AG09309 (cell line): Measurements from ENCODE around the gene DDX41.

Experiments
- DNase-seq: peaks from one replicate; pipeline ENCODE4 v3.0.0-alpha.2; 2010; ENCODE audit warnings: low read depth
- H3K4me3 ChIP-seq: 2 replicates; pipeline ENCODE4 v1.5.1; 2011; ENCODE audit warnings: mild to moderate bottlenecking, low read depth, low read length, moderate library complexity; ENCODE audit not compliant: control insufficient read depth
- CTCF ChIP-seq: IDR thresholded peaks from 2 replicates; pipeline ENCODE4 v1.5.1; 2011; ENCODE audit warnings: mild to moderate bottlenecking, low read depth, low read length, inconsistent platforms; ENCODE audit not compliant: insufficient read depth, control insufficient read depth; ENCODE audit errors: missing control alignments

Gene DDX41

GRCh38 chr5:177524539-177524900 is 7.8 kb upstream of the DDX41 start:
- DNase-seq, result no peak
- H3K4me3 ChIP-seq, result no peak overlapping the region
- TF ChIP-seq CTCF, result no peak

- no peak for TF ChIP-seq CTCF
- H3K4me3 ChIP-seq, result no peak overlapping the region
- DNase-seq, result no peak
These were observed 7.2 kb upstream of the DDX41 start for GRCh38 chr5:177523711-177524538.

GRCh38 chr5:177520916-177521513 is 4.3 kb upstream of the DDX41 start:
- no peak for DNase-seq
- no peak for TF ChIP-seq CTCF
- no peak overlapping the region for H3K4me3 ChIP-seq

GRCh38 chr5:177520271-177520670 is 3.5 kb upstream of the DDX41 start:
- no peak overlapping the region for H3K4me3 ChIP-seq
- no peak for DNase-seq
- no peak for TF ChIP-seq CTCF

GRCh38 chr5:177519463-177520235 is 2.9 kb upstream of the DDX41 start:
- H3K4me3 ChIP-seq, result no peak overlapping the region
- DNase-seq, result no peak
- TF ChIP-seq CTCF, result no peak

DNA sequence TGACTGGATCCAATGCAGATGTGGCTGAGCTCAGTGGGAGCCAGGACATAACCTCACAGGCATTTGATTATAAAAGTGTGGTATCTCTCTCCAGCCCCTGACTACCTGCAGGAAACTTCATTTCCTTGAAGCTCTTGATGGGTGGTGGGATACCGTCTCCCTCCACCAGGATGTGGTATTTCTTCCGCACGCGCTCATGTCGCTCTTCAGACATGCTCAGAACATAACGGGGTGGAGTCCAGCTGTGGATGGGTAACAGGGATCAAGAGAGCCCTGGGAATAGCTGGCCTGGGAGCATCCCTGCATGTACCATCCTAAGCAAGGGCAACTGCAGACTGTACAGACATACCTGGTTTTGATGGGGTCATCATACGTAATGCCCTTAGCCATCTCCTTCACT is 1.2 kb downstream of the DDX41 start:
- no peak for TF ChIP-seq CTCF
- DNase-seq, result no peak
- peak overlapping the region; percentile 70 for H3K4me3 ChIP-seq
